ENCODE measurements around the gene JAG1. TPM values are rescaled to one million over a fixed set of nuclear protein-coding genes. Genes with fewer than 3 reads are reported as not detected.

JAG1 gene
- total RNA-seq, 1 donor from 2014 or later, result 70.3 TPM

DNA sequence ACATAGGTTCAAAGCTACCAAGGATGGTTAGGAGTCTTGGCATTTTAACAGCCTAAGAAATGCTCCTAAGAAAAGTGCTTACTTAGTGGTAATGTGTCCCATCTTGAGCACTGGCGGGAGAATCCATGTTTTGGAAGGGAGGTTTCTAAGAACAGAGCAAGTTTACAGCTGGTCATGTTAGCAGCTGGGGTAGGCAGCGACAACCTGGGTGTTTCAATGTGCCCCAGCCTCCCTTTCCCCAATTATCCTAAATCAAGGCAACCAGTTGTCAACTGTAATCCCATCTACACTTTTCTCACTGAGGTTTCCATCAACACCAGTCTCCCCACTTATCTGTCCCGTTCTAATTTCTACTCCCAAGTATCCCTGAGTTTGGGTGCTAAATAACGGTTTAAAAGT lies 1.6 kb upstream of the JAG1 start:
- DNase-seq (ENCODE audit: low read depth, low spot score), result no peak
- Mint-ChIP-seq H3K27ac (ENCODE audit: unreplicated experiment) (peak overlapping the region; percentile 71), H3K27me3 (ENCODE audit: low read depth) (no peaks in the 10 kb centered on the region), H3K36me3 (ENCODE audit: low read depth) (no peaks in the 10 kb centered on the region), H3K4me1 (peaks cover 29% of the 10 kb centered on the region), H3K4me3 (peak overlapping the region; percentile 90), H3K9me3 (no peaks in the 10 kb centered on the region)
- TF ChIP-seq, protein P1, sequence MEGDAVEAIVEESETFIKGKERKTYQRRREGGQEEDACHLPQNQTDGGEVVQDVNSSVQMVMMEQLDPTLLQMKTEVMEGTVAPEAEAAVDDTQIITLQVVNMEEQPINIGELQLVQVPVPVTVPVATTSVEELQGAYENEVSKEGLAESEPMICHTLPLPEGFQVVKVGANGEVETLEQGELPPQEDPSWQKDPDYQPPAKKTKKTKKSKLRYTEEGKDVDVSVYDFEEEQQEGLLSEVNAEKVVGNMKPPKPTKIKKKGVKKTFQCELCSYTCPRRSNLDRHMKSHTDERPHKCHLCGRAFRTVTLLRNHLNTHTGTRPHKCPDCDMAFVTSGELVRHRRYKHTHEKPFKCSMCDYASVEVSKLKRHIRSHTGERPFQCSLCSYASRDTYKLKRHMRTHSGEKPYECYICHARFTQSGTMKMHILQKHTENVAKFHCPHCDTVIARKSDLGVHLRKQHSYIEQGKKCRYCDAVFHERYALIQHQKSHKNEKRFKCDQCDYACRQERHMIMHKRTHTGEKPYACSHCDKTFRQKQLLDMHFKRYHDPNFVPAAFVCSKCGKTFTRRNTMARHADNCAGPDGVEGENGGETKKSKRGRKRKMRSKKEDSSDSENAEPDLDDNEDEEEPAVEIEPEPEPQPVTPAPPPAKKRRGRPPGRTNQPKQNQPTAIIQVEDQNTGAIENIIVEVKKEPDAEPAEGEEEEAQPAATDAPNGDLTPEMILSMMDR (conservative IDR thresholded peaks at IDR 0.05), result no peak

DNA sequence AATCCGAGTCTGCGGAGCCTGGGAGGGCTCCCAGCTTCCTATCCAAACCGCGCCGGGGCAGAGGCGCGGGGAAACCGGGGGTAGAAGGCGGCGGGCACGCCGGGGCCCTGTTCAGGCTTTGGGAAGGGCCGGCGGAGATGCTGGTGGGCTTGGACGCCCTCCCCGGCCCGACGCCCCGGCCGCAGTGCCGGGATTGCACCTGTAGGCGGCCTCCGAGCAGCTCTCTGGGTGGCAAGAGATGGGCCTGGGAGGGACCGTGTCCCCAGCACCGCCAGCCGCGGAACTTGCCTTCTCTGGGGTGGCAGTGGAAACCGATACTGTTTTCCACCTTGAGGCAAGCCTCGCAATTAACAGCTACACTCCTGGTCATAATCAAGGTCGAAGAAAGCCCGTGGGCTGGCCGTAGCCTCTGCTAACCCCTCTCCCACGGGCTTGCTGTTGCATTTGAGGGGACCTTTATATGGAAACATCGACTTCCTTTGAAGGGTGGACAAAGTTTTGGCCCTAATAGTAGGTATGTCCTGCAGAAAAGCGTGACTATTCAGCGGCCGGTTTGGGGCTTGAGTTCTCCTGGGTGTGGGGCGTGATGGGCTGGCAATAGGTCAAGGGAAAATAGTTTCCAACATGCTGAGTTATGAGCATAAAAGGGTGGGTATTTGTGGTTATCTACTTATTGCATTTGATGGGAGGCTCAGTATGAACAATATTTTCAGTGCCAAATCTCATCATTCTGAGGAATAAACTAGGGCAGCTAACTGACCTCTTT lies 1.1 kb upstream of the JAG1 start:
- peak; percentile 80 for DNase-seq (ENCODE audit: low read depth, low spot score)
- TF ChIP-seq, protein P1 (conservative IDR thresholded peaks at IDR 0.05), result peak; percentile 84
- peak overlapping the region; percentile 90 for H3K4me3 Mint-ChIP-seq
- H3K4me1 Mint-ChIP-seq, result peaks cover 35% of the 10 kb centered on the region
- H3K9me3 Mint-ChIP-seq, result no peaks in the 10 kb centered on the region
- H3K36me3 Mint-ChIP-seq (ENCODE audit: low read depth), result no peaks in the 10 kb centered on the region
- H3K27ac Mint-ChIP-seq (ENCODE audit: unreplicated experiment), result no peak overlapping the region
- no peaks in the 10 kb centered on the region for H3K27me3 Mint-ChIP-seq (ENCODE audit: low read depth)

DNA sequence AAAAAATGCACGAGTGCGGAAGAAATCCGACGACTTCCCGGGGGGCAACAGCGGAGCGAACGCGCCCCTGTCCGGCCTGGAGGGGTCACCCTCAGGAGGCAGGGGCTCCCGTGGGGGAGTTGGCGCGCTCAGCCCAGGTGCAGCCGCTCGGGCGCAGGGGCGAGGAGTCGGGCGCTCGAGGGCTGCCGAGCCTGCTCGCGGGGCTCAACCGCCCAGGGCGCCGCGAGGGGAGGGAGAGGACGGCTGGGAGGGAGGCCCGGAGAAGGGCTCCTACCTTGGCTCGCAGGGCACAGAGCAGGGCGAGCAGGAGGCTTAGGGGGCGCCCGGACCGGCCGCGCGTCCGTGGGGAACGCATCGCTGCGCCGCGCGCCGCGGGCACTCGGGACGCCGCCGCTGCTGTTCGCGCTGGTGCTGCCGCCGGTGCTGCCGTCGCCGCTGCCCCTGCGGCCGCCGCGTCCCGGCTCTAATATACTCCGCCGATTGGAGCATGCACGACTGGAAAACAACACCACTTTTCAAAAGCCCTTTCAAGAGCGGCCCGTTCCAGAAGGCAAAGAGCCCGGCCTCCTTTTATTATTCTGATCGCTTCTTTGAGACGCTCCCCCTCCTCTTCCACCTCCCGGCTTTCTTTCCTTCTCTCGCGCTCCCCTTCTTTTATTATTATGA lies 490 bp downstream of the JAG1 start:
- Mint-ChIP-seq H3K27me3 (ENCODE audit: low read depth) (no peaks in the 10 kb centered on the region), H3K4me3 (peak overlapping the region; percentile 99), H3K36me3 (ENCODE audit: low read depth) (peaks cover 3% of the 10 kb centered on the region), H3K9me3 (no peaks in the 10 kb centered on the region), H3K27ac (ENCODE audit: unreplicated experiment) (peak overlapping the region; percentile 86), H3K4me1 (peaks cover 50% of the 10 kb centered on the region)
- TF ChIP-seq, protein P1 (conservative IDR thresholded peaks at IDR 0.05), result no peak
- peak; percentile 59 for DNase-seq (ENCODE audit: low read depth, low spot score)

DNA sequence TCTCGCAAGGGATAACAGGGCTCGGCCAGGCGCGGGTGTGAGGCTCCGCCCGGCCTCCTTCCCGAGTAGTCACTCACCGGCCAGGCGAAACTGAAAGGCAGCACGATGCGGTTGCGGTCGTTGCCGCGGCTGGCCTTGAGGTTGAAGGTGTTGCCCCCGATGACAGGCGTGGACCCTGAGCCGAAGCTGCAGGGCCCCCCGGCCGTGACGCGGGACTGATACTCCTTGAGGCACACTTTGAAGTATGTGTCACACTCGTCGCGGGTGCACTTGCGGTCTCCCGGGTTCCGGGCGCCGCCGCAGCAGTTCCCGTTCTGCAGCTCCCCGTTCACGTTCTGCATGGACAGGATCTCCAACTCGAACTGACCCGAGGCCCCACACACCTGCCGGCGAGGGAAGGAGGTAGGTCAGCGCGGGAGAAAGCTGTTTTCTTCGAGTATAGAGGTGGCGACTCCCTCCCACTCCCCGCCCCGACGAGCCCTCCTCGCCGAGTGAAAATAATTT lies 1.1 kb downstream of the JAG1 start:
- Mint-ChIP-seq H3K36me3 (ENCODE audit: low read depth) (peaks cover 3% of the 10 kb centered on the region), H3K27me3 (ENCODE audit: low read depth) (no peaks in the 10 kb centered on the region), H3K4me1 (peaks cover 56% of the 10 kb centered on the region), H3K4me3 (peak overlapping the region; percentile 88), H3K9me3 (no peaks in the 10 kb centered on the region), H3K27ac (ENCODE audit: unreplicated experiment) (peak overlapping the region; percentile 86)
- TF ChIP-seq, protein P1 (conservative IDR thresholded peaks at IDR 0.05), result no peak
- peak; percentile 37 for DNase-seq (ENCODE audit: low read depth, low spot score)

DNA sequence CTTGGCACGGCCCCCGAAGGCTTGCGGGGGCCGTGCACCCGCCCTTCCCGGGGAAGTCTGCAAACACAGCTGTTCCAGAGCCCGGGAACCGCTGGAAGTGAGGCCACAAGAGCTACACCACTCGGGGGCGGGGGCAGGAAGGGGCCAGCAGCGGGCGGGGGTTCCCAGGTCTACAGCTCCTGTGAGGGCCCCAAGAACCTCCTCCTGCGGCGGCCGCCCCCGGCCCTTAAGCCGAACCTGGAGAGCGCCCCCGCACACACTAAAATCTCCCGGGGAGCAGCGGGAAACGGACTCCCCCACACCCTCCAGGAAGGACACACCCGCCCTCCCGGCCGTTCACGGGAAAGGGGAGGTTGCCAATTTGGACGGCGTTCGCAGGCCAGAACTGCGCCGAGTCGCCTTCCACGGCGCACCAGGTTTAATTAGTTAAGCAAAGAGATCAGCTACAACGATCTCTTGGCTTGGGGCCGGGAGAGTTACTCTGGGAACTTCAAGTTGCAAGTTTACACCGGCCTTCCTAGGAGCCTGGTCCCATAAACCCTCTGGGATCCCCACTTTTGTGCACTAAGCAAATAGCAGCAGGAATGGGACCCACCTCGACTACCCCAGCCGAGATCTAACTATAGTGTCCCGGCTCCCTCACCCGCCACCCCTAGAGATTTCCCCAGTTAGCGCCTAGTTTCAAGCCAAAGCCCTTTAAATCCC lies 1.7 kb downstream of the JAG1 start:
- Mint-ChIP-seq H3K4me3 (peak overlapping the region; percentile 88), H3K27me3 (ENCODE audit: low read depth) (no peaks in the 10 kb centered on the region), H3K9me3 (no peaks in the 10 kb centered on the region), H3K4me1 (peaks cover 62% of the 10 kb centered on the region), H3K27ac (ENCODE audit: unreplicated experiment) (peak overlapping the region; percentile 67), H3K36me3 (ENCODE audit: low read depth) (peaks cover 7% of the 10 kb centered on the region)
- no peak for DNase-seq (ENCODE audit: low read depth, low spot score)
- TF ChIP-seq, protein P1 (conservative IDR thresholded peaks at IDR 0.05), result no peak

Measured in neural crest cell (in vitro differentiated cells).